Right lobe of liver (tissue), 4 donors: ENCODE results near the gene TUBA1C.
"Not testable (repeated sequence)": the region's sequence is repeated elsewhere in the genome, so short reads cannot be mapped to it uniquely, and the experiment has no call there.

Experiments
- CTCF ChIP-seq, 4 donors: fragments of 200-600 bp in 3 of 4; fragments of 450-650 bp in 1 of 4; IDR thresholded peaks; one replicate each; pipeline versions ENCODE4 v1.5.1 to v1.8.0; 2016 to 2022; ENCODE audit warnings: antibody characterized with exemption in 4 of 4, mild to moderate bottlenecking in 2 of 4
- POLR2A ChIP-seq: fragments of 450-650 bp; IDR thresholded peaks from one replicate; pipeline ENCODE4 v1.6.1; 2017; ENCODE audit warnings: antibody characterized with exemption, mild to moderate bottlenecking
- donor health status: DM: no; HTN: no; CAD: no.
- donor health status: DM: no; HTN: no; CAD: no.
- donor health status: DM: no; HTN: yes; CAD: no.

DNA sequence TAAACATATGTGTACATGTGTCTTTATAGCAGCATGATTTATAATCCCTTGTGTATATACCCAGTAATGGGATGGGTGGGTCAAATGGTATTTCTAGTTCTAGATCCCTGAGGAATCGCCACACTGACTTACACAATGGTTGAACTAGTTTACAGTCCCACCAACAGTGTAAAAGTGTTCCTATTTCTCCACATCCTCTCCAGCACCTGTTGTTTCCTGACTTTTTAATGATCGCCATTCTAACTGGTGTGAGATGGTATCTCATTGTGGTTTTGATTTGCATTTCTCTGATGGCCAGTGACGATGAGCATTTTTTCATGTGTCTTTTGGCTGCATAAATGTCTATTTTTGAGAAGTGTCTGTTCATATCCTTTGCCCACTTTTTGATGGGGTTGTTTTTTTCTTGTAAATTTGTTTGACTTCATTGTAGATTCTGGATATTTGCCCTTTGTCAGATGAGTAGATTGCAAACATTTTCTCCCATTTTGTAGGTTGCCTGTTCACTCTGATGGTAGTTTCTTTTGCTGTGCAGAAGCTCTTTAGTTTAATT, 45.6 kb downstream of the TUBA1C start:
- not testable (repeated sequence) for TF ChIP-seq CTCF (IDR thresholded peaks at IDR 0.05); POLR2A
